ENCODE results near the gene KCTD16. TPM values are rescaled to one million over a fixed set of nuclear protein-coding genes. Genes with fewer than 3 reads are reported as not detected.

KCTD16 gene
- total RNA-seq, 4 donors from 2014 or later: under 0.01 to 1.7 (median 0.18) TPM

GRCh38 chr5:144249755-144250464 is 79.2 kb downstream of the KCTD16 start:
- H3K9me3 ChIP-seq: no peaks in the 10 kb centered on the region
- no peaks in the 10 kb centered on the region for H3K27me3 ChIP-seq
- H3K27ac ChIP-seq: no peak overlapping the region
- no peak overlapping the region for H3K4me3 ChIP-seq
- no peaks in the 10 kb centered on the region for H3K4me1 ChIP-seq
- no peak for TF ChIP-seq POLR2A (IDR thresholded peaks at IDR 0.05)
- TF ChIP-seq, protein P1, sequence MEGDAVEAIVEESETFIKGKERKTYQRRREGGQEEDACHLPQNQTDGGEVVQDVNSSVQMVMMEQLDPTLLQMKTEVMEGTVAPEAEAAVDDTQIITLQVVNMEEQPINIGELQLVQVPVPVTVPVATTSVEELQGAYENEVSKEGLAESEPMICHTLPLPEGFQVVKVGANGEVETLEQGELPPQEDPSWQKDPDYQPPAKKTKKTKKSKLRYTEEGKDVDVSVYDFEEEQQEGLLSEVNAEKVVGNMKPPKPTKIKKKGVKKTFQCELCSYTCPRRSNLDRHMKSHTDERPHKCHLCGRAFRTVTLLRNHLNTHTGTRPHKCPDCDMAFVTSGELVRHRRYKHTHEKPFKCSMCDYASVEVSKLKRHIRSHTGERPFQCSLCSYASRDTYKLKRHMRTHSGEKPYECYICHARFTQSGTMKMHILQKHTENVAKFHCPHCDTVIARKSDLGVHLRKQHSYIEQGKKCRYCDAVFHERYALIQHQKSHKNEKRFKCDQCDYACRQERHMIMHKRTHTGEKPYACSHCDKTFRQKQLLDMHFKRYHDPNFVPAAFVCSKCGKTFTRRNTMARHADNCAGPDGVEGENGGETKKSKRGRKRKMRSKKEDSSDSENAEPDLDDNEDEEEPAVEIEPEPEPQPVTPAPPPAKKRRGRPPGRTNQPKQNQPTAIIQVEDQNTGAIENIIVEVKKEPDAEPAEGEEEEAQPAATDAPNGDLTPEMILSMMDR (IDR thresholded peaks at IDR 0.05): no peak
- H3K36me3 ChIP-seq: no peaks in the 10 kb centered on the region
- DNase-seq: no peak

- H3K27me3 ChIP-seq: no peaks in the 10 kb centered on the region
- H3K4me3 ChIP-seq: no peak overlapping the region
- DNase-seq: no peak
- H3K36me3 ChIP-seq: no peaks in the 10 kb centered on the region
- H3K4me1 ChIP-seq: no peaks in the 10 kb centered on the region
- H3K27ac ChIP-seq: no peak overlapping the region
- no peaks in the 10 kb centered on the region for H3K9me3 ChIP-seq
- TF ChIP-seq, protein P1 (IDR thresholded peaks at IDR 0.05): no peak
- TF ChIP-seq POLR2A (IDR thresholded peaks at IDR 0.05): no peak
These were observed 83.9 kb downstream of the KCTD16 start for GRCh38 chr5:144254552-144254951.

DNA sequence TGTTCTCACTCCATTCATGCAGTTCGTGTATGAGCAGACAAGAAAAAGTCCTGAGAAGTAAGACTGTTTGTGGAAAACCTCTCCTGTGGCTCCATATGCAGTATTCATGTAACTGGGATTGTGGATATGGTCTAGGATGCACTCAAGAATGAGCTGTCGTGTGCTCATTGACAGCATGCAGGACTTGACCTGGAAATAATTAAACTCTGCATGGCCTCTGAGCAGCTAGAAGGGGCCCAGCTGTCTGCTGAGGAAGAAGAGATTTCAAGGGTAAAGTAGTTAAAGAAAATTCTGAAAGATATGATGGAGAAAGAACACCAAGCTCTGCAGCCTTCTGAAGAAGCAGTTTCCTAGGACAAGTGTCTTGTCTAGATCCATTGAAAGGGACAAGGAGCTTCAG is 89.4 kb downstream of the KCTD16 start:
- Histone ChIP-seq H3K27me3 (no peaks in the 10 kb centered on the region), H3K9me3 (no peaks in the 10 kb centered on the region), H3K4me3 (no peak overlapping the region), H3K36me3 (no peaks in the 10 kb centered on the region), H3K4me1 (no peaks in the 10 kb centered on the region), H3K27ac (no peak overlapping the region)
- TF ChIP-seq POLR2A (IDR thresholded peaks at IDR 0.05): no peak
- TF ChIP-seq, protein P1 (IDR thresholded peaks at IDR 0.05): no peak
- DNase-seq: no peak

- no peak for DNase-seq
- Histone ChIP-seq H3K36me3 (no peaks in the 10 kb centered on the region), H3K4me3 (no peak overlapping the region), H3K27me3 (no peaks in the 10 kb centered on the region), H3K9me3 (no peaks in the 10 kb centered on the region), H3K27ac (no peak overlapping the region), H3K4me1 (no peaks in the 10 kb centered on the region)
- TF ChIP-seq, protein P1 (IDR thresholded peaks at IDR 0.05): no peak
- no peak for TF ChIP-seq POLR2A (IDR thresholded peaks at IDR 0.05)
These were observed 95.1 kb downstream of the KCTD16 start for GRCh38 chr5:144265643-144266247.

- Histone ChIP-seq H3K36me3 (no peaks in the 10 kb centered on the region), H3K4me3 (no peak overlapping the region), H3K4me1 (no peaks in the 10 kb centered on the region), H3K27me3 (no peaks in the 10 kb centered on the region), H3K9me3 (no peaks in the 10 kb centered on the region), H3K27ac (no peak overlapping the region)
- TF ChIP-seq POLR2A (IDR thresholded peaks at IDR 0.05): no peak
- TF ChIP-seq, protein P1 (IDR thresholded peaks at IDR 0.05): no peak
- DNase-seq: no peak
These were observed 97.4 kb downstream of the KCTD16 start for GRCh38 chr5:144267961-144268513.

Data from Peyer's patch (tissue), 4 donors.